HepG2 (cell line): ENCODE data around the gene SAE1. TPM values are rescaled to one million over a fixed set of nuclear protein-coding genes. Genes with fewer than 3 reads are reported as not detected.

Experiments
- BRD4 ChIP-seq: sonication (generic); formaldehyde crosslinking; IDR thresholded peaks from 2 replicates; pipeline ENCODE4 v1.4.0; 2020; ENCODE audit warnings: missing genetic modification reagents
- ELF4 ChIP-seq: sonication (generic); formaldehyde crosslinking; IDR thresholded peaks from 2 replicates; pipeline ENCODE4 v1.5.0; 2020; ENCODE audit warnings: missing genetic modification reagents, mild to moderate bottlenecking, moderate library complexity, borderline replicate concordance
- EP300 ChIP-seq, 3 experiments: sonication (generic) in 1 of 3; formaldehyde crosslinking in 1 of 3; IDR thresholded peaks; 2 replicates each; pipeline versions ENCODE4 v1.5.1 to v1.6.1; 2011 to 2020; ENCODE audit warnings: low read depth in 2 of 3, low read length in 2 of 3, borderline replicate concordance in 1 of 3, improper control_type of control experiment in 1 of 3, mild to moderate bottlenecking in 1 of 3, missing genetic modification reagents in 1 of 3, moderate library complexity in 1 of 3
- HNRNPL ChIP-seq: fragments of 200-400 bp; formaldehyde crosslinking; IDR thresholded peaks from 2 replicates; pipeline ENCODE4 v1.6.1; 2017; ENCODE audit warnings: mild to moderate bottlenecking, low read depth, low read length
- JDP2 ChIP-seq: sonication (generic); formaldehyde crosslinking; IDR thresholded peaks from 2 replicates; pipeline ENCODE4 v1.8.1; 2022; ENCODE audit warnings: missing genetic modification reagents, borderline replicate concordance
- MATR3 ChIP-seq: sonication (generic); formaldehyde crosslinking; IDR thresholded peaks from 2 replicates; pipeline ENCODE4 v1.4.0; 2020; ENCODE audit warnings: missing genetic modification reagents
- MIER3 ChIP-seq: IDR thresholded peaks from 2 replicates; pipeline ENCODE4 v1.6.1; 2016; ENCODE audit warnings: missing compliant biosample characterization, borderline replicate concordance
- POLR2AphosphoS2 ChIP-seq: IDR thresholded peaks from 2 replicates; pipeline ENCODE4 v1.6.1; 2011; ENCODE audit warnings: low read depth, low read length, improper control_type of control experiment
- SP4 ChIP-seq: sonication (generic); formaldehyde crosslinking; IDR thresholded peaks from 2 replicates; pipeline ENCODE4 v1.8.1; 2023; ENCODE audit warnings: mild to moderate bottlenecking, missing genetic modification reagents
- SSRP1 ChIP-seq: IDR thresholded peaks from 2 replicates; pipeline ENCODE4 v1.6.1; 2016; ENCODE audit warnings: control low read depth
- TBX3 ChIP-seq: fragments of 450-650 bp; IDR thresholded peaks from 2 replicates; pipeline ENCODE4 v1.6.1; 2017; ENCODE audit warnings: antibody characterized with exemption, mild to moderate bottlenecking, inconsistent platforms, borderline replicate concordance
- TFAP4 ChIP-seq: sonication (generic); IDR thresholded peaks from 2 replicates; pipeline ENCODE4 v1.6.1; 2016; ENCODE audit warnings: low read depth, borderline replicate concordance
- ZBTB4 ChIP-seq: sonication (generic); formaldehyde crosslinking; IDR thresholded peaks from 2 replicates; pipeline ENCODE4 v1.4.0; 2020; ENCODE audit warnings: missing genetic modification reagents, mild to moderate bottlenecking, borderline replicate concordance
- ZNF230 ChIP-seq: sonication (generic); formaldehyde crosslinking; IDR thresholded peaks from 2 replicates; pipeline ENCODE4 v1.4.0; 2020; ENCODE audit warnings: mild to moderate bottlenecking, missing genetic modification reagents
- ZNF234 ChIP-seq: sonication (generic); formaldehyde crosslinking; conservative IDR thresholded peaks from 2 replicates; pipeline ENCODE4 v1.5.1; 2020; ENCODE audit warnings: mild to moderate bottlenecking, missing genetic modification reagents
- ZNF691 ChIP-seq: sonication (generic); formaldehyde crosslinking; IDR thresholded peaks from 2 replicates; pipeline ENCODE4 v1.4.0; 2020; ENCODE audit warnings: missing genetic modification reagents, low read depth, mild to moderate bottlenecking, borderline replicate concordance
- polyA plus RNA-seq, 8 experiments: library from polyadenylated mRNA; depleted of rRNA in 3 of 8; stranded (reverse) in 7 of 8; unstranded in 1 of 8; fragments of >200 nt; fragmentation: Illumina TruSeq in 4 of 8; extraction: Trizol in 4 of 8; gene quantifications; 2 replicates each; pipeline versions ENCODE4 v1.2.1 to v1.2.3, GENCODE V29; 2011 to 2016; ENCODE audit warnings: low read depth in 4 of 8, missing spikeins in 1 of 8, mixed read lengths in 1 of 8; ENCODE audit not compliant: insufficient read depth in 1 of 8
- total RNA-seq, 5 experiments: library from RNA; depleted of rRNA; stranded (reverse); fragments of >200 nt; fragmentation: Illumina TruSeq; extraction: Trizol; gene quantifications; 2 replicates each; pipeline ENCODE4 v1.2.3, GENCODE V29; 2016; ENCODE audit warnings: low read depth in 1 of 5
- TF ChIP-seq, protein P1 (sequence below): IDR thresholded peaks from 2 replicates; pipeline ENCODE4 v1.6.1; 2016; ENCODE audit warnings: missing compliant biosample characterization, missing genetic modification reagents, borderline replicate concordance
- TF ChIP-seq, protein P2 (sequence below): sonication (generic); formaldehyde crosslinking; IDR thresholded peaks from 2 replicates; pipeline ENCODE4 v1.4.0; 2020; ENCODE audit warnings: missing genetic modification reagents; ENCODE audit errors: not compliant biosample characterization

The SAE1 gene
- total and polyA plus RNA-seq, 2 of the 13 experiments (the other 11 are each of a cell fraction or from before 2014, with no cell fraction given), result 87.6 to 197 TPM

DNA sequence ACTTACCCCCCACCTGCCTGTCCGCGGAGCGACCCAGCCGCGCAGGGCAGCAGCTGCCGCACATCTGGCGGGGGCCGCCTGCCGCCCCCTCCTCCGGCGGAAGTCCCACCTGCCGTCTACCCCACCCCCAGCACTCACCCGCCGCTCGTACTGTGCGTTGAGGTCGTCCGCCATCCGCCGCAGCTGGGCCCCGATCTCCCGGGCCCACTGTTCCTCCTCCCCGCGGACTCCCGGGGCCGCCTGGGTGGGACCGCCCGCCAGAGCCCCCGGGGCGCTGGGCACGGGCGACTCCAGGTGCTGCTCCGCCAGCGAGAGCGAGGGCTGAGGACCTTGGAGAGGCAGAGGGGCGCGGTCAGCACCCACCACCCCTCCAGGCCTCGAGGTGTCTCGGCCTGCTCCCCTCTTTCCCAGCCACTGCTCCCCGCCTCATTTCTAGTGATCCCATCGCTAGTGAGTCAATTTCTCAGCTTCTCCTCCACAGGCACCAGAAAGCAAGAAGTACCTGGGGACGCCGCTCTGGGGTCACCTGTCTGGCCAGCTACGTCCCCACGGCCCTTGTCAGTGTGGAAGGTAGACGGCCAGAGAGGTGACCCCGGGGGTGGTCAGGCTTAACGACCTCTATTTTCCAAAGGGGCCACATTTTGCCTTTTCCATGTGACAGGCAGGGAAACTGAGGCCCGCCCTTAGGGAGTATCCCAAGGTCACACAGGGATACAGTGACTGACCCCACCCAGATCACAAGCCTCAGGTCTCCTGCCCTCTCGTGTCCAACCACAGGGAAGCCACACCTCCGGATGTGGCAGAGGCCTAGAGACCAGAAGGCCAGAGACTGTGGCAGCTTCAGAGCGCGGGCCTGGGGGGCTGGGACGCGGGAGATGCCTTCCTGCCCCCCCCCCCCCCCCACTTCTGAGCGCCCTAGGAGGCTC, 96.1 kb downstream of the SAE1 start (continued):
- peak; percentile 84 for TF ChIP-seq SSRP1
- TF ChIP-seq SP4 (CRISPR knock-in tag), result peak; percentile 19; the same call in 1 of the 2 replicates
- no peak for TF ChIP-seq TBX3
- TF ChIP-seq, protein P1, sequence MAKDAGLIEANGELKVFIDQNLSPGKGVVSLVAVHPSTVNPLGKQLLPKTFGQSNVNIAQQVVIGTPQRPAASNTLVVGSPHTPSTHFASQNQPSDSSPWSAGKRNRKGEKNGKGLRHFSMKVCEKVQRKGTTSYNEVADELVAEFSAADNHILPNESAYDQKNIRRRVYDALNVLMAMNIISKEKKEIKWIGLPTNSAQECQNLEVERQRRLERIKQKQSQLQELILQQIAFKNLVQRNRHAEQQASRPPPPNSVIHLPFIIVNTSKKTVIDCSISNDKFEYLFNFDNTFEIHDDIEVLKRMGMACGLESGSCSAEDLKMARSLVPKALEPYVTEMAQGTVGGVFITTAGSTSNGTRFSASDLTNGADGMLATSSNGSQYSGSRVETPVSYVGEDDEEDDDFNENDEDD (CRISPR knock-in tag), result no peak
- TF ChIP-seq ZNF230, result no peak
- TF ChIP-seq JDP2 (CRISPR knock-in tag), result no peak
- TF ChIP-seq, protein P2, sequence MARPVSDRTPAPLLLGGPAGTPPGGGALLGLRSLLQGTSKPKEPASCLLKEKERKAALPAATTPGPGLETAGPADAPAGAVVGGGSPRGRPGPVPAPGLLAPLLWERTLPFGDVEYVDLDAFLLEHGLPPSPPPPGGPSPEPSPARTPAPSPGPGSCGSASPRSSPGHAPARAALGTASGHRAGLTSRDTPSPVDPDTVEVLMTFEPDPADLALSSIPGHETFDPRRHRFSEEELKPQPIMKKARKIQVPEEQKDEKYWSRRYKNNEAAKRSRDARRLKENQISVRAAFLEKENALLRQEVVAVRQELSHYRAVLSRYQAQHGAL (CRISPR knock-in tag), result no peak
- TF ChIP-seq ELF4 (CRISPR knock-in tag), result no peak
- no peak for TF ChIP-seq MATR3 (CRISPR knock-in tag)
- TF ChIP-seq ZBTB4 (CRISPR knock-in tag), result no peak
- TF ChIP-seq POLR2AphosphoS2, result peak; percentile 83; the same call in 1 of the 2 replicates
- TF ChIP-seq EP300 (IDR thresholded peaks at IDR 0.05; ENCODE audit: low read depth in 2 of 2, low read length in 2 of 2), result no peak
- TF ChIP-seq EP300 (CRISPR knock-in tag; IDR thresholded peaks at IDR 0.05; ENCODE audit: borderline replicate concordance), result no peak; the same call in 1 of the 2 replicates
- TF ChIP-seq BRD4 (CRISPR knock-in tag), result 0 out of 2 replicates have a peak, but pooled peaks have one; percentile 14
- peak; percentile 36; the same call in 1 of the 2 replicates for TF ChIP-seq HNRNPL
- TF ChIP-seq ZNF691 (CRISPR knock-in tag), result no peak; the same call in 1 of the 2 replicates
- no peak for TF ChIP-seq TFAP4
- TF ChIP-seq ZNF234, result no peak
- no peak for TF ChIP-seq MIER3
